Right forelimb (tissue), 1 donor: ENCODE results near the gene RAD51B.

ENCODE experiments used
- DNase-seq: peaks from one replicate; pipeline ENCODE4 v3.0.0-alpha.2; 2018

RAD51B gene

DNA sequence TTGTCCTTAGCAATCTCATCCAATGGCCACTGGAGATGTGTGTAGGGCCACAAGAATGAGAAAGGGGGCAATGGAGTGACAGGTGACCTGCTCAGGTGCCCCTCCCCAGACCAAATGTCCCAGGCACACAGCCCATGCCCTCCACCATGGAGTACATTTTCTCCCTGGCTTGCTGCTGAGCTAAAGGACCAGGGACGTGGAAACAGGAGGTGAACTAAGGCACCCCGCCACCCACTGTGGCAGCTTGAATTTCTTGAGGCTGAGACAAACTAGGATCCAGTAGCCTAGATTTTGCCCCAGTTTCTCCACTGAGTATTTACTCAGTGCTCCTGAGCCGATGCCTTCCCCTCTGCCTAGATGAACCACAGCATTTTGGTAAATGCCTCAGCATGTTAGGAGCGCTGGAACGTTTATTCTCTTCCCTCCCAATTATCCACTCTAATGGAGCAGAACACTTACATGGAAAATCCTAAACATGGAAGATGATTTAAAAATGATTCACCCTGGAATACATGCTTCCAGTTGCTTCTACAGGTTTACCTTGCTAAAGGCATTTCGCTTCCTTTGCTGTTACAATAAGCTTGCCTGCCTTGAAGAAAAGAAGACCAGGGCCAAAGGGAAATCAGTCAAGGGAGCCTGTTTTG is 775.3 kb downstream of the RAD51B start:
- no peak for DNase-seq

DNA sequence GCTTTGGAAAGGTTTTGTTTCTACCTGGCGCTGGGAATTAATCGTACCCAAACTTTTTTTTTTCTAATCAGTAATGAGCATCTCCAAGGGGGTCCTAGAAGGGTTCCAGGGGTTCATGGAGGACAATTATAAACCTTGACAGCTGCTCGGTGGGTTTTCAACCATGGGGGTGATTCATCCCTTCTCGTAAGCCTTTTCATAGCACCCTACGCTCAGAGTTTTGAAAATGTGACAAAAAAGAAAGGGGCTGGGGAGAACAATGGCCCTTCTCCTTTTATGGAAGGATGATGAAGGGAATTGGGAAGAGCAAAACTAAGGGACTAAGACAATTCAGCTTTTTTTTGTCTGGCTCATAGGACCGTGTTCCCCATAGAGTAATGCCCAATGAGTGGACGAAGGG is 776.6 kb downstream of the RAD51B start:
- DNase-seq, result no peak

DNA sequence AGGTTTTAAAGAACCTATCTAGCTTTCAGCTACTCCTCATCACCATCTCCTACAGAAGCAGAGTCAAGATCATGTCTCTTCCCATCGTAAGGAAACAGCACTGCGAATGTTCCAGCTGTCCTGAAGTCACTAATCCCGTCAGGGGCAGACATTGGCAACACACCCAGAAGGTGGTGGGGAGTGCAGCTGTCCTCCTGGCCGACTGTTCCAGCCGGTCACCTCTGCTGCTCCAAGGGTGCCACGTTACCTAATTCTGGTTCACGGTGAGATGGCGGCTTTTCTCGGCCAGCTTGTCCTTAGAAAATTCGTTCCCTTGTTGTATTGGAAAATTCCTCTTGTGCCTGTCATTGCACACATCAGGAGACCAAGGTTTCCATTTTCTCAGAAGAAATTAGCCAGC is 777.1 kb downstream of the RAD51B start:
- no peak for DNase-seq

DNA sequence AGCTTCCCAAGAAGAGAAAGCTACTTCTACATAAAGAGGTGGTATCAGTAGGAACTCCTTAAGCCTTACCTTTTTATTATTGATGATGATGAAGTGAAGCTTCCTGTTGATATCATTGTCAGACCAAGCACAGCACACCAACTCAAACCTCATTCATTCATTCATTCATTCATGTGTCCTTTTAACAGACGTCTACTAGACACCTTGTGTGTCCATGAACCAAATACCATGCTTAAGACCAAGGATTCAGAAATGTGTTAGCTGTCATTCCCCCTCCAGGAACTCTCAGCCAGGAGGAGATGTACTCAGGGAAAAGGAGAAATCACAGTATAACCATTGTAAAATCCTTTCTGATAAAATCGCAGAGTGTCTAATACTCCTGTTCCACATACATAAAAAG is 778.5 kb downstream of the RAD51B start:
- DNase-seq, result no peak

- DNase-seq, result peak; percentile 54
These were observed 779.3 kb downstream of the RAD51B start for GRCh38 chr14:68598621-68599447.

- peak; percentile 29 for DNase-seq
These were observed 780.5 kb downstream of the RAD51B start for GRCh38 chr14:68599896-68600610.

DNA sequence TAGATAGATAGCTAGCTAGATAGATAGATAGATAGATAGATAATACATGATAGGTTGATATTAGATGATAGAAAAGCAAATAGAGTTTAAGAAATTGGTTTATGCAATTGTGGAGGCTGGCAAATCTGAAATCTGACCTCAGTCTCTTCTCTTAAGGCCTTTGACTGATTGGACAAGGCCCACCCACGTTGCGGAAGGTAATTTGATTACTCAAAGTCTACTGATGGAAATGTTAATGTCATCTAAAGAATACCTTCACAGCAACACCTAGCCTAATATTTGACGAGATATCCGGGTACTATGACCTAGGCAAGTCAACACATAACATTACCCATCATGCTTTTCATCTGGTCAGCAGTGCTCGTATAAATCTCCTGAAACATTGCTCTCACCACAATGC is 782.9 kb downstream of the RAD51B start:
- DNase-seq, result no peak

- DNase-seq, result peak; percentile 76
These were observed 784.2 kb downstream of the RAD51B start for GRCh38 chr14:68603533-68604360.

DNA sequence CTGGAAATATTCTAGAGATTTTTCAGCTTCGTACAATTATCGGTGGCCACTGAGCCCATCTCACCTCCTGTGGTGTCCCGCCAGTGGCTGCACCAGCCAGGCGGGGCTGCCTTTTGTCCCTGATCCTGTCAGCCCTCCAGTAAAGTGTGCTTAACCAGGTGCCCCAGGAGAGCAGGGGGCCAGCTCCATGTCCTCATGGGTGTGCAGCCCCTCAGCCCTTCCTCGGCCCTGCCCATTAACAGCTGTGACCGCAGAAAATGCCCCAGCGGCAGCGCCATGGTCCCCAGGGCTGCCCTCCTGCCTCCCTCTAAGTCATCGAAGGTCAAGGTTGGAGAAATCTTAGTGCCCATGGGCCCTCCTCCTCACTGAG is 784.8 kb downstream of the RAD51B start:
- no peak for DNase-seq

DNA sequence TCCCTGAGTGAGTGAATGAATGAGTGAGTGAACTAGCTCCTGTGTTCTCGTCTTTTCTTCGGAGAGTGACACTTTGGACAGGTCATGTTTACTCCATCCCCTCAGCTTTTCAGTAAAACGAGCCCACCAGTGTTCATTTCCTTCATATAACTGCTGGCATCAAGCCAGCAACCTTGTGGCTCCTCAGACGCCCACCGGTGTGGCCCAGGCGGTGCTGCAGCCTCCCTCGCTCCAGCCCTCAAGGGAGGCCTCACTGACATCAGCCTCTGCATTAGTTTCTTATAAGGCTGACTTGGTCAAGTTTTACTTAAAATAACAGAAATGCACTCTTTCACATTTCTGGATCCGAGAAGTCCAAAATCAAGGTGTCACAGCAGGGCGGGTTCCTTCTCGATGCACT is 785.2 kb downstream of the RAD51B start:
- DNase-seq, result peak; percentile 20

DNA sequence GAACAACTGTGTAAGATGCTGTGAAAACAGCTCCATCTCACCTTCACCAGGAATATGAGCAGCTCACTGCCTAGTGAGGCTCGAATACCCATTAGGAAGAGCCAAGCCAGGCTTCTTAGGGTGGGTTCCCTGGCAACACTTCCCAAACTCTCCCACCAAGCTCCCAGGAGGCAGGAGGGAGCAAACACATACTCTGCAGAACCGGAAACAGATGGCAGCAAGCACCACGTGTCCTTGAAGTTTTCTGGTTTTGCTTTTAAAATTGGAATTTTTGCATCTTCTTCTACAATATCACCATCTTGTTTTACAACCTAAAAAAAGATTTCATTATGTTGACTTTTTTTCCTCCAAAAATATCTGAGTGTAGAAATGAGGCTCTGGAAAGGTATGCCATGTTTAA is 786.6 kb downstream of the RAD51B start:
- peak; percentile 41 for DNase-seq

- DNase-seq, result peak; percentile 31
These were observed 787.1 kb downstream of the RAD51B start for GRCh38 chr14:68606644-68607043.

DNA sequence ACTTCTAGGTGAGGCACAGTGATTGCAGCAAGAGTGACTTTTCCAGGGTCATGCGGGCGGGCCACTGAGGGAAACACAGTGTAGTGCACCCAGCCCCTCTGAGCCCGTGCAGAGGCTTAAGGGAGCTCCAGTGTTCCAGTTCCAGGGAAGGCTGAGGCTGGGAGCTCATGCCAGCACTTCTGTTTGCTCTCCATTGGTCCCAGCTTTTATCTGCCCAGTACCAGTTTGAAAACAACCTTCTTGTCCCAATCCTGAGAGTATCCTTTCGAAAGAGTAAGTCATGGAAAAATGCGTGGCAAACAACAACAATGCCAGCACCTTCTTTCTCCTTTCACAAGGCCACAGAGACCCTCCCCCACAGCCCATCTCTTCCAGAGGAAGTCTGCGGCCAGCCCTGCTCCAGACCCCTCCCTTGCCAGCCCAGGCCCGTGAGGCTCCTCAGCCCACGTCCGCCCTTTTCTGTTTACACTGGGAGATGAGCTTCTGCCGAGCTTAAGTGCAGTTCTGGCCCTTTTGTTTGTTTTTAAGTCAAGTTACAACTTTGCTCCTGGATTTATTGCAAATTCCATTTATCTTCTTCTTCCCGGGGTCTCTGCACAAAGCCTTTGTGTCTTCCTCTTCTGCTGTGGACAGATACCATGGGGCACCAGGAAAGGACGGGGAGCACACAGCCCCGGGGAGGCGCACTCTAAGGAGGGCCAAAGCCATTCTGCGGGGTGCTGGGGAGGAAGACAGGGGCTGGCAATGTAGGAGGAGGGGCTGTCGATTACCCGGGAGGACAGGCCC is 787.7 kb downstream of the RAD51B start:
- DNase-seq, result peak; percentile 70

DNA sequence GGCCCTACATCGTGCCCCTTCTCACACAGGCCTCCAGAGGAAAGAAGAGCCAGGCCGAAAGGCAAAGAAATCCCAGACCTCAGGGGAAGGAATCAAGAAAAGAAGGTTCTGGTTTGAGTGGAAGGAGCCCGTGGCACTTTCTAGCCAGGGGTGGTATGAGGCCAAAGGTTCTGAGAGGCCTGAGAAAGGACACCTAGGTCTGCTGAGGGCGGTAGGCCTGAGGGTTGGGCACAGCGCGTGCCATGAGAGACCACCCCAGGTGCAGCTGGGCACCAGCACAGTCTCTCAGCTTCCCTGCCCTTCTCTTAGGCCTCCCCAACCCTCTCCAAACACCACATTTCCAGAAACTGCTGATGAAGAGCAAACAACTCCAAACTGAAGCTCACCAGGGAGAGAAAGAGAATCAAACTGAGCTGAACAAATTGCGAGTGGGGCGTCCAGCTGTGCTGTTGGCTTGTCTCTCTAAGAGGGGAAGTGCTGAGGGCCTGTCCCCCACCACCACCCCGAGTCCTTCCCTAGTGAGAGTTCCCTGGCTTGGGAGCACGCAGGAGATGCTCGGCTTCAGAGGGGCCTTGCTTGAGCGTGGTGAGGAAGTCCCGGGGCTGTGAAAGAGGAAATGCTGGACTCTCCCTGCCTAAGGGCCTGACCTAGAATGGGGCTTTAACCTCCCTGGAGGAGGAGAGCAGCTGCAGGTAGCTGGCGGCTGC is 788.4 kb downstream of the RAD51B start:
- DNase-seq, result peak; percentile 60

- DNase-seq, result no peak
These were observed 789.0 kb downstream of the RAD51B start for GRCh38 chr14:68608574-68608962.

DNA sequence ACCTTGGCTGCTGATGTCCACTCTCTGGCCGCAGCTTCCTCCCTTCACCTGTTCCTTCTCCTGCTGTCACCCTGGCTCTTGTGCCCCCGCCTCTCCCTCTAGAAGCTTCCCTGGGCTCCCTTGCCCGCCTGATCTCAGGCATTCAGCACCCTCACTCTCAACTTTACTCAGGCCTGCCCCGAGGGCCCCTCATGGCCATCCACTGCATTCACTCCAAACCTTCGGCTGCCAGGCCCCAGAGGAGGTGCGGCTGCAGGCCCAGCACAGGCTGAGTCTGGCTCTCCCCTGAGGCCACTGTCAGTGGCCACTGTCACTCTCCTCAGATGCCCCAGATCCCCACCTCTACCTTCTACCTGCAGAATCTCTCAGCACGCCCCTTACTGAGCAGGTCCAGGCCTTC is 789.4 kb downstream of the RAD51B start:
- DNase-seq, result no peak

GRCh38 chr14:68610251-68610793 is 790.7 kb downstream of the RAD51B start:
- DNase-seq, result peak; percentile 38

DNA sequence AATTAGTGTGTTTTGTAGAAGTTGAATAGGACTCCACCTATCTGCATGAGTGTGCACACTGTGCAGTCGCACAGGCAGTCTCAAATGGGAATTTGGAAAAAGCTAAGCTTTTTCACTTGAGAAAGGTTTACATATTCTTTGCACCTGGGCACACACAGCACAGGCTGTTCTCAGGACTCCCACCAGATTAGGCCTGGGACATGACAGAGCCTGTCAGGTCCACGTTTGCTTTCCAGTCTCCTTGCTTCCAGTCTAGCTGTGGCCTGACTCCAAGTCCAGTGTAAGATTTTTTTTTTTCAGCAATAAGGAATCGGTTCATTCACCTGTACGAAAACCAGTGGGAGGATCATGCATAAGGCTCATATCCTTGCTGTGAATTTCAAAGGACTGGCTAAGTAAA is 792.0 kb downstream of the RAD51B start:
- peak; percentile 35 for DNase-seq

DNA sequence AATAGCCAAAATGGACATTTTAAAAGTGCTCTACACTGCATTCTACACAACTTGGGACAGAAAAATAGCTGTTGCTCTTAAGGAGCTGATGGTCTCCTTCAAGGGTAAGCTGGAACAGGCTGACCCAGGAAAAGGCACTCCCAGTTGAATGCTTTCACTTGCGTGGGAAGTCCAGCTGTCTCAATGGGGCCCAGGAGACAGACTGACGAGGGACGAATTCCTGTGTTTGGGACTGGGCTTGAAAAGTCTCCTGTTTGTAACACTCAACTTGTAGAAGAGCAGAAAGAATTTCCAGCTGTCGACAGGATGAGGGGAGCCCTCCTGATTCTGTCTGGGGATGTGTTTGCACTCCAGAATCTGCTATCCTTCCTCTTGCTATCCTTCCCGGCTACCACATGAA is 792.5 kb downstream of the RAD51B start:
- peak; percentile 50 for DNase-seq

- no peak for DNase-seq
These were observed 796.8 kb downstream of the RAD51B start for GRCh38 chr14:68616221-68616902.
